ACC112 (cell line): ENCODE data around the gene PTK7.

ENCODE experiments used
- H2AFZ ChIP-seq: fragments of 200-600 bp; sonication (generic); one replicate; pipeline ENCODE4 v1.6.0; 2017; ENCODE audit warnings: antibody characterized with exemption, low read length; ENCODE audit not compliant: unreplicated experiment
- H3K27ac ChIP-seq: fragments of 200-600 bp; sonication (generic); 2 replicates; pipeline ENCODE4 v1.5.1; 2014; ENCODE audit warnings: low read depth, mild to moderate bottlenecking, antibody characterized with exemption, low read length, moderate library complexity
- H3K27me3 ChIP-seq: fragments of 200-600 bp; sonication (generic); 2 replicates; pipeline ENCODE4 v1.6.1; 2014; ENCODE audit warnings: mild to moderate bottlenecking, antibody characterized with exemption, low read length, moderate library complexity, mixed read lengths; ENCODE audit not compliant: insufficient read depth
- H3K36me3 ChIP-seq: fragments of 200-600 bp; sonication (generic); 2 replicates; pipeline ENCODE4 v1.6.1; 2016; ENCODE audit warnings: mild to moderate bottlenecking, antibody characterized with exemption, low read length, moderate library complexity, mixed read lengths; ENCODE audit not compliant: insufficient read depth
- H3K4me1 ChIP-seq: fragments of 200-600 bp; sonication (generic); one replicate; pipeline ENCODE4 v1.6.1; 2016; ENCODE audit warnings: low read length, mixed read lengths; ENCODE audit not compliant: insufficient read depth, unreplicated experiment, control insufficient read depth
- H3K4me3 ChIP-seq: fragments of 200-600 bp; sonication (generic); 2 replicates; pipeline ENCODE4 v1.5.1; 2014; ENCODE audit warnings: mild to moderate bottlenecking, low read depth, low read length
- H3K79me2 ChIP-seq: fragments of 200-600 bp; sonication (generic); one replicate; pipeline ENCODE4 v1.6.0; 2016; ENCODE audit warnings: low read length; ENCODE audit not compliant: control insufficient read depth, unreplicated experiment, insufficient read depth

Gene PTK7

GRCh38 chr6:43146709-43147688 lies 70.9 kb downstream of the PTK7 start:
- Histone ChIP-seq H3K4me3 (no peak overlapping the region), H3K4me1 (peaks cover 12% of the 10 kb centered on the region), H3K27me3 (no peaks in the 10 kb centered on the region), H3K79me2 (no peaks in the 10 kb centered on the region), H3K36me3 (no peaks in the 10 kb centered on the region), H2AFZ (no peak overlapping the region), H3K27ac (no peak overlapping the region)

DNA sequence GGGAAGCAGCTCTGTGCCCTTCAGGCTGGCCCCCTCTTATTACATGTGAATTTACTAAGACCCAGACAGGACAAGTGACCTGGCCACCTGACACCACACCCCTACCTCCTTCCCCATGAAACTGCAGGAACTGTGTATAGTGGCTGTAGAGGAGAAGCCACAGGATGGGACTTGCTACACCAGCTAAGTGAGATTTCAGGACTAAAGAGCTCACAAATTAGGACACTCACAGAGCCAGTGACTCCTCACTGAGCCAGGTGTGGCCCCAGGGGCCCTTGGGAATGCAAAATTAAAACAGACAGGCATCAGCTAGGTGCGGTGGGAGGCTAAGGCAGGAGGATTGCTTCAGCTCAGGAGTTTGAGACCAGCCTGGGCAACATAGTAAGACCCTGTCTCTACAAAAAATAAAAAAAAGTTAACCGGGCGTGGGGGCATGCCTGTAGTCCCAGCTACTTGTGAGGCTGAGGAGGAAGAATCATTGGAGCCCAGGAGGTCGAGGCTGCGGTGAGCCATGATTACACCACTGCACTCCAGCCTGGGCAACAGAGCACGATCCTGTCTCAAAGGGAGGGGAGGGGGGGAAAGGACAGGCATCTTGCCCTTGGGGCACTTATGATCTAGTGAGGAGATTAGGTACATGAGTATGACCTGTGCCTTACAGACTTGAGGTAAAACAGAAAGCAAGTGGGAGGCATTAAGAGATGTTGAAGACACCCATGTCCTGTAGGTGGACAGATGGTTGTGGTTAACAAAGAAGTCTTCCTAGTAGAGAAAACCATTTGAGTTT lies 71.8 kb downstream of the PTK7 start:
- Histone ChIP-seq H3K79me2 (no peaks in the 10 kb centered on the region), H2AFZ (no peak overlapping the region), H3K36me3 (no peaks in the 10 kb centered on the region), H3K4me3 (no peak overlapping the region), H3K27me3 (no peaks in the 10 kb centered on the region), H3K4me1 (peaks cover 12% of the 10 kb centered on the region), H3K27ac (no peak overlapping the region)

GRCh38 chr6:43149265-43149664 lies 73.2 kb downstream of the PTK7 start:
- no peaks in the 10 kb centered on the region for H3K27me3 ChIP-seq
- no peak overlapping the region for H3K4me3 ChIP-seq
- H3K27ac ChIP-seq, result no peak overlapping the region
- H3K36me3 ChIP-seq, result no peaks in the 10 kb centered on the region
- H2AFZ ChIP-seq, result no peak overlapping the region
- no peaks in the 10 kb centered on the region for H3K79me2 ChIP-seq
- peaks cover 7% of the 10 kb centered on the region for H3K4me1 ChIP-seq

DNA sequence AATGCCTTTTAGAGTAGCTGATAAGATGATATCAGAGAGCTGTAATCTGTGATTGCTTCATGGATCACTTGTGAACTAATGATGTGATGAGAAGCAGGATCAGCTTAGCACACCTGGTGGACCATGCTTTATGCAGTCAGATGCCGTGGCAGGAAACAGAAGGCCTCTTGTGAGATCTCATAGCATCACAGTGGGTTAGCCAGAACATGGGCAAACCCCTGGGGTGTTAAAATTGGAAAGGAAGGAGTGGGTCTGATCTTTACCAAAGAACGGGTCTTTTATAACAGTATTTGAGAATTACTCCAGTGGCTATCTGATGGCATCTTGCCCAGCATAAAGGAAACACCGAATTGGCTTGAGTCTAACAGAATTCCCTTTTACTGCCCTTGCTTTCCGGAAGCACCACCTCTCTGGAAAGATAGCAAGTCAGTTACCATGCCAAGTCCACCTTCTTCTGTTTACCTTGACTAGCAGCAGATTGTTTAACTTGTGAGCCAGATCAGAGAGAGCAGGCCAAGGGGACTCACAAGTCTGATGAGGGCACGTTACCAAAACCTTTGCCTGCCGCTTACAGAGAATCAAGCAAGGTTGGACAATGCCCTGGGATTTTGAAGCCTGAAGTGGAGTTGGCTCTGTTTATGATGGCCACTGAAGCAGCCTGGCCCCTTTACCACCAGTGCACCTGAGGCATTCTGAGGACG lies 74.1 kb downstream of the PTK7 start:
- no peaks in the 10 kb centered on the region for H3K36me3 ChIP-seq
- no peak overlapping the region for H3K27ac ChIP-seq
- H2AFZ ChIP-seq, result no peak overlapping the region
- H3K4me3 ChIP-seq, result no peak overlapping the region
- peaks cover 4% of the 10 kb centered on the region for H3K4me1 ChIP-seq
- no peaks in the 10 kb centered on the region for H3K27me3 ChIP-seq
- no peaks in the 10 kb centered on the region for H3K79me2 ChIP-seq

DNA sequence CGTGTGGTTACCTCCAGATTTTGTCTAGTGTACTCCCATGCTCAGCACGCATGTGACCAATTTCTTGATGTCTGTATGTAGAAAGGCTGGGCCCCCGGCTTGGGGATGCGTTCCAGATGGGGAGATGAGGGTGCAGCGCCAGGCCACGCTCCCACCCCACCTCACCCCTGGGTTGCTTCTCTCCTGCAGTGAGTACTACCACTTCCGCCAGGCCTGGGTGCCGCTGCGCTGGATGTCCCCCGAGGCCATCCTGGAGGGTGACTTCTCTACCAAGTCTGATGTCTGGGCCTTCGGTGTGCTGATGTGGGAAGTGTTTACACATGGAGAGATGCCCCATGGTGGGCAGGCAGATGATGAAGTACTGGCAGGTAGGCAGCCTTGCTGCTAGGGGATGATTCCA lies 83.5 kb downstream of the PTK7 start:
- Histone ChIP-seq H3K27ac (no peak overlapping the region), H3K27me3 (no peaks in the 10 kb centered on the region), H3K4me3 (no peak overlapping the region), H2AFZ (no peak overlapping the region), H3K4me1 (no peaks in the 10 kb centered on the region), H3K79me2 (no peaks in the 10 kb centered on the region), H3K36me3 (no peaks in the 10 kb centered on the region)

- Histone ChIP-seq H3K36me3 (no peaks in the 10 kb centered on the region), H3K27ac (no peak overlapping the region), H3K27me3 (no peaks in the 10 kb centered on the region), H2AFZ (no peak overlapping the region), H3K79me2 (no peaks in the 10 kb centered on the region), H3K4me1 (no peaks in the 10 kb centered on the region), H3K4me3 (no peak overlapping the region)
Observed at GRCh38 chr6:43163899-43164298, 87.8 kb downstream of the PTK7 start.

GRCh38 chr6:43170417-43170930 lies 94.4 kb downstream of the PTK7 start:
- Histone ChIP-seq H2AFZ (peak overlapping the region; percentile 98), H3K27ac (peak overlapping the region; percentile 89), H3K27me3 (no peaks in the 10 kb centered on the region)

DNA sequence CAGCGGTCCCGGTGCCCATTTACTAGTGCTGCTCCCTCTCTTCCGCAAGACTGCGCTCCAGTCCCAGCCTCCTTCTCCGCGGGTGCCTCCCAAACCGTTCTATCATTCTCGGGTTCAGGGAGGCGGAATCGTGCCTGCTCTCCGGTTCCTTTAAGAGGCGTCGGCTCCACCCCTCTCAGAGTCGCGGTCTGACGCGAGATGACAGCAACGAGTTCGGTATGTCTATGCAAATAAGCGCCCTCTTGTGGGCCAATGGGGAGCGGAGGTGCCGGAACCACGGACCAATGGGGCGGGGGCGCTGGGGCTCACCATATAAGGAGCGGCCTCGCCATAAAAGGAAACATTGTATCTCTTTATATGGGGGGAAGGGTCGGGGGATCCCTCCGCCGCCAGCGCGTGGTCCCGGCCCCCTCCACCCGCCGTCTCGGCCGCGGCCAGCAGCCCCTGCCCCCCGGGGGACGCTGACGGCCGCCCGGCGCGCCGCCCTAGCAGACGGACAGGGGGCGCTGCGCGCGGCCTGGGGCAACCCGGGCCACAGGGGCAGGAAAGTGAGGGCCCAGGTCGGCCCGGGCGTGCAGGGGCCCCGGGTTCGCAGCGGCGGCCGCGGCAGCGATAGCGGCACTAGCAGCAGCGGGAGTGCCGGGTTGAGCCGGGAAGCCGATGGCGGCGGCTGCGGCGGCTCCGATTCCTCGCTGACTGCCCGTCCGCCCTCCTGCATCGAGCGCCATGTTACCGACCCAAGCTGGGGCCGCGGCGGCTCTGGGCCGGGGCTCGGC lies 95.0 kb downstream of the PTK7 start, which contains the start of gene SRF:
Gene SRF, plus strand, starts transcription at position 339 of the 776 bp plus-strand sequence. Its CDS starts 388 bp downstream, at position 727.
- Histone ChIP-seq H3K79me2 (peaks cover 38% of the 10 kb centered on the region), H3K36me3 (peaks cover 11% of the 10 kb centered on the region; the same call in 1 of the 2 replicates), H2AFZ (peak within 1 kb of the TSS; percentile 98), H3K4me1 (peaks cover 28% of the 10 kb centered on the region), H3K4me3 (peak within 1 kb of the TSS; percentile 76), H3K27ac (peak within 1 kb of the TSS; percentile 89), H3K27me3 (no peaks in the 10 kb centered on the region)

More at GRCh38 chr6:43170417-43170930, 94.4 kb downstream of the PTK7 start:
- Histone ChIP-seq H3K36me3 (0 out of 2 replicates have a peak, but pooled peaks cover 5% of the 10 kb centered on the region), H3K79me2 (peaks cover 32% of the 10 kb centered on the region), H3K4me3 (peak overlapping the region; percentile 76), H3K4me1 (peaks cover 24% of the 10 kb centered on the region)

- peak overlapping the region; percentile 89 for H3K27ac ChIP-seq
- H3K79me2 ChIP-seq, result peaks cover 38% of the 10 kb centered on the region
- peak overlapping the region; percentile 20 for H2AFZ ChIP-seq
- H3K4me3 ChIP-seq, result peak overlapping the region; percentile 76
- H3K36me3 ChIP-seq, result peaks cover 11% of the 10 kb centered on the region; the same call in 1 of the 2 replicates
- no peaks in the 10 kb centered on the region for H3K27me3 ChIP-seq
- H3K4me1 ChIP-seq, result peaks cover 28% of the 10 kb centered on the region
Observed at GRCh38 chr6:43171707-43172103, 95.6 kb downstream of the PTK7 start.
